GM23338 (cell line): Measurements from ENCODE around the gene CIT. TPM values are rescaled to one million over a fixed set of nuclear protein-coding genes. Genes with fewer than 3 reads are reported as not detected.

Experiments
- ATAC-seq: fragments of 200-7000 bp; cut with Tn5 transposase; 3 replicates; pipeline ENCODE4 v1.9.1; 2020
- DNase-seq: peaks from one replicate; pipeline ENCODE4 v3.0.0-alpha.2; 2015; ENCODE audit warnings: low spot score
- H2AFZ ChIP-seq: fragments of 200-600 bp; sonication (generic); 2 replicates; pipeline ENCODE4 v1.8.0; 2016; ENCODE audit warnings: antibody characterized with exemption, mild to moderate bottlenecking, moderate library complexity
- H3F3A ChIP-seq: fragments of 200-600 bp; sonication (generic); replicated peaks from 2 replicates; pipeline ENCODE4 v1.8.0; 2017; ENCODE audit warnings: antibody characterized with exemption, mixed run types, low read depth
- H3K27ac ChIP-seq: fragments of 200-600 bp; sonication (generic); 2 replicates; pipeline ENCODE4 v1.6.1; 2016; ENCODE audit warnings: low read depth
- H3K27me3 ChIP-seq: fragments of 200-600 bp; sonication (generic); 2 replicates; pipeline ENCODE4 v1.8.0; 2016; ENCODE audit warnings: mild to moderate bottlenecking, mixed run types, moderate library complexity; ENCODE audit not compliant: insufficient read depth
- H3K36me3 ChIP-seq: fragments of 200-600 bp; sonication (generic); 2 replicates; pipeline ENCODE4 v1.8.0; 2016; ENCODE audit warnings: mild to moderate bottlenecking; ENCODE audit not compliant: insufficient read depth
- H3K4me1 ChIP-seq: fragments of 200-600 bp; sonication (generic); 2 replicates; pipeline ENCODE4 v1.8.0; 2016; ENCODE audit warnings: mild to moderate bottlenecking, moderate library complexity; ENCODE audit not compliant: insufficient read depth
- H3K4me2 ChIP-seq: fragments of 200-600 bp; sonication (generic); 2 replicates; pipeline ENCODE4 v1.7.1; 2017; ENCODE audit warnings: mixed run types
- H3K4me3 ChIP-seq: fragments of 200-600 bp; sonication (generic); 2 replicates; pipeline ENCODE4 v1.6.1; 2016; ENCODE audit warnings: mixed run types
- H3K79me2 ChIP-seq: fragments of 200-600 bp; sonication (generic); replicated peaks from 2 replicates; pipeline ENCODE4 v1.8.0; 2017; ENCODE audit warnings: mild to moderate bottlenecking; ENCODE audit not compliant: insufficient read depth
- H3K9me2 ChIP-seq: fragments of 200-600 bp; sonication (generic); 2 replicates; pipeline ENCODE4 v1.8.0; 2017; ENCODE audit not compliant: insufficient read depth
- H4K20me1 ChIP-seq: fragments of 200-600 bp; sonication (generic); replicated peaks from 2 replicates; pipeline ENCODE4 v1.8.0; 2017; ENCODE audit warnings: mild to moderate bottlenecking; ENCODE audit not compliant: insufficient read depth
- H3K27ac Mint-ChIP-seq: 2 replicates; pipeline ENCODE4 v1.8.0; 2020; ENCODE audit warnings: inconsistent platforms, mild to moderate bottlenecking, moderate library complexity, mixed read lengths
- H3K27me3 Mint-ChIP-seq: 3 replicates; pipeline ENCODE4 v1.8.0; 2022; ENCODE audit warnings: low read depth, mild to moderate bottlenecking, moderate library complexity, mixed read lengths, inconsistent platforms; ENCODE audit not compliant: insufficient read depth, poor library complexity
- H3K36me3 Mint-ChIP-seq: 3 replicates; pipeline ENCODE4 v1.8.0; 2021; ENCODE audit warnings: low read depth, mild to moderate bottlenecking, inconsistent platforms, moderate library complexity, mixed read lengths
- H3K4me1 Mint-ChIP-seq: 3 replicates; pipeline ENCODE4 v1.8.0; 2020; ENCODE audit warnings: mild to moderate bottlenecking, inconsistent platforms, mixed read lengths
- H3K4me3 Mint-ChIP-seq: 3 replicates; pipeline ENCODE4 v1.8.0; 2021; ENCODE audit warnings: moderate library complexity, mild to moderate bottlenecking, inconsistent platforms, mixed read lengths
- H3K9me3 Mint-ChIP-seq: 3 replicates; pipeline ENCODE4 v1.8.0; 2020; ENCODE audit warnings: moderate library complexity, mild to moderate bottlenecking, inconsistent platforms, mixed read lengths
- CREB1 ChIP-seq: fragments of 250-450 bp; sonication (Bioruptor Pico); IDR thresholded peaks from 2 replicates; pipeline ENCODE4 v1.5.0; 2020; ENCODE audit warnings: low read depth, mild to moderate bottlenecking, moderate library complexity
- EZH2 ChIP-seq: fragments of 200-600 bp; sonication (generic); IDR thresholded peaks from one replicate; pipeline ENCODE4 v1.8.0; 2017; ENCODE audit warnings: antibody characterized with exemption, mild to moderate bottlenecking, low read depth; ENCODE audit not compliant: unreplicated experiment
- EZH2phosphoT487 ChIP-seq: fragments of 200-600 bp; sonication (generic); IDR thresholded peaks from one replicate; pipeline ENCODE4 v1.8.1; 2018; ENCODE audit warnings: antibody characterized with exemption; ENCODE audit not compliant: unreplicated experiment
- NANOG ChIP-seq: IDR thresholded peaks from 2 replicates; pipeline ENCODE4 v1.6.1; 2016; ENCODE audit warnings: antibody characterized with exemption, borderline replicate concordance
- STAT1 ChIP-seq: IDR thresholded peaks from one replicate; pipeline ENCODE4 v1.6.1; 2016; ENCODE audit warnings: antibody characterized with exemption; ENCODE audit not compliant: unreplicated experiment
- ZNF114 ChIP-seq: fragments of 250-450 bp; sonication (Bioruptor Pico); IDR thresholded peaks from 2 replicates; pipeline ENCODE4 v1.5.0; 2020; ENCODE audit warnings: mild to moderate bottlenecking, moderate library complexity
- ZNF331 ChIP-seq: fragments of 250-450 bp; sonication (Bioruptor Pico); IDR thresholded peaks from 2 replicates; pipeline ENCODE4 v1.5.0; 2020; ENCODE audit warnings: low read depth, mild to moderate bottlenecking, moderate library complexity
- polyA plus RNA-seq: library from polyadenylated mRNA; unstranded; fragments of >200 nt; fragmentation: Nextera tagmentation; extraction: Ambion mirVana; gene quantifications from 2 replicates; pipeline ENCODE4 v1.2.1, GENCODE V29; 2016
- total RNA-seq: library from RNA; depleted of rRNA; stranded (reverse); fragments of >200 nt; shearing (Covaris generic); gene quantifications from 2 replicates; pipeline ENCODE4 v1.2.3, GENCODE V29; 2014
- TF ChIP-seq, protein P1 (sequence below): fragments of 250-450 bp; sonication (Bioruptor Pico); IDR thresholded peaks from 2 replicates; pipeline ENCODE4 v1.5.0; 2020; ENCODE audit warnings: mild to moderate bottlenecking, moderate library complexity
- TF ChIP-seq, protein P2 (sequence below): IDR thresholded peaks from one replicate; pipeline ENCODE4 v1.6.1; 2018; ENCODE audit warnings: antibody characterized with exemption; ENCODE audit not compliant: unreplicated experiment

The CIT gene
- total and polyA plus RNA-seq, 2 experiments from 2014 or later: 9.7 to 47.8 TPM

DNA sequence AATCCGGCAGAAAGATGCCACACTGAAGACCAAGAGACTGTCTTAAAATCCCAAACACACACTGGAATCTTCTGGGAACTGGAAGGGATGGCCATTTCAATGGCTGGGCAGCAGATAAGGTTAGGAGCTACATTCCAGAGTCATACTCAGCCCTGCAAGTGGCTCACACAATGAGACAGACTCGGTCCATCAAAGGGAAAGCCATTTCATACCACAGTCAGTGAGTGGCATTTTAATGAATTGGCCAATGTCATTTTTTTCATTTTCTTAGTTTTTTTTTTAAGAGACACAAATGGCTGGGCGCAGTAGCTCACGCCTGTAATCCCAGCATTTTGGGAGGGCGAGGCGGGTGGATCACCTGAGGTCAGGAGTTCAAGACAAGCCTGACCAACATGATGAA is 17.9 kb downstream of the CIT start:
- no peak for DNase-seq
- H3K79me2 ChIP-seq: peaks cover 7% of the 10 kb centered on the region

More for the DNA sequence above, 17.9 kb downstream of the CIT start:
- Histone ChIP-seq H3K27ac (no peak overlapping the region), H3F3A (no peaks in the 10 kb centered on the region), H3K4me3 (no peak overlapping the region), H3K4me2 (no peak overlapping the region), H3K4me1 (no peaks in the 10 kb centered on the region), H3K9me2 (no peaks in the 10 kb centered on the region), H3K27me3 (no peaks in the 10 kb centered on the region), H2AFZ (no peak overlapping the region), H3K36me3 (peaks cover 13% of the 10 kb centered on the region), H4K20me1 (peaks cover 13% of the 10 kb centered on the region; the same call in 1 of the 2 replicates)
- Mint-ChIP-seq H3K4me1 (no peaks in the 10 kb centered on the region), H3K4me3 (no peak overlapping the region), H3K9me3 (no peaks in the 10 kb centered on the region), H3K27ac (no peak overlapping the region), H3K27me3 (peaks cover 5% of the 10 kb centered on the region), H3K36me3 (peaks cover 57% of the 10 kb centered on the region)
- no peak for TF ChIP-seq ZNF114 (CRISPR knock-in tag)
- TF ChIP-seq, protein P1, sequence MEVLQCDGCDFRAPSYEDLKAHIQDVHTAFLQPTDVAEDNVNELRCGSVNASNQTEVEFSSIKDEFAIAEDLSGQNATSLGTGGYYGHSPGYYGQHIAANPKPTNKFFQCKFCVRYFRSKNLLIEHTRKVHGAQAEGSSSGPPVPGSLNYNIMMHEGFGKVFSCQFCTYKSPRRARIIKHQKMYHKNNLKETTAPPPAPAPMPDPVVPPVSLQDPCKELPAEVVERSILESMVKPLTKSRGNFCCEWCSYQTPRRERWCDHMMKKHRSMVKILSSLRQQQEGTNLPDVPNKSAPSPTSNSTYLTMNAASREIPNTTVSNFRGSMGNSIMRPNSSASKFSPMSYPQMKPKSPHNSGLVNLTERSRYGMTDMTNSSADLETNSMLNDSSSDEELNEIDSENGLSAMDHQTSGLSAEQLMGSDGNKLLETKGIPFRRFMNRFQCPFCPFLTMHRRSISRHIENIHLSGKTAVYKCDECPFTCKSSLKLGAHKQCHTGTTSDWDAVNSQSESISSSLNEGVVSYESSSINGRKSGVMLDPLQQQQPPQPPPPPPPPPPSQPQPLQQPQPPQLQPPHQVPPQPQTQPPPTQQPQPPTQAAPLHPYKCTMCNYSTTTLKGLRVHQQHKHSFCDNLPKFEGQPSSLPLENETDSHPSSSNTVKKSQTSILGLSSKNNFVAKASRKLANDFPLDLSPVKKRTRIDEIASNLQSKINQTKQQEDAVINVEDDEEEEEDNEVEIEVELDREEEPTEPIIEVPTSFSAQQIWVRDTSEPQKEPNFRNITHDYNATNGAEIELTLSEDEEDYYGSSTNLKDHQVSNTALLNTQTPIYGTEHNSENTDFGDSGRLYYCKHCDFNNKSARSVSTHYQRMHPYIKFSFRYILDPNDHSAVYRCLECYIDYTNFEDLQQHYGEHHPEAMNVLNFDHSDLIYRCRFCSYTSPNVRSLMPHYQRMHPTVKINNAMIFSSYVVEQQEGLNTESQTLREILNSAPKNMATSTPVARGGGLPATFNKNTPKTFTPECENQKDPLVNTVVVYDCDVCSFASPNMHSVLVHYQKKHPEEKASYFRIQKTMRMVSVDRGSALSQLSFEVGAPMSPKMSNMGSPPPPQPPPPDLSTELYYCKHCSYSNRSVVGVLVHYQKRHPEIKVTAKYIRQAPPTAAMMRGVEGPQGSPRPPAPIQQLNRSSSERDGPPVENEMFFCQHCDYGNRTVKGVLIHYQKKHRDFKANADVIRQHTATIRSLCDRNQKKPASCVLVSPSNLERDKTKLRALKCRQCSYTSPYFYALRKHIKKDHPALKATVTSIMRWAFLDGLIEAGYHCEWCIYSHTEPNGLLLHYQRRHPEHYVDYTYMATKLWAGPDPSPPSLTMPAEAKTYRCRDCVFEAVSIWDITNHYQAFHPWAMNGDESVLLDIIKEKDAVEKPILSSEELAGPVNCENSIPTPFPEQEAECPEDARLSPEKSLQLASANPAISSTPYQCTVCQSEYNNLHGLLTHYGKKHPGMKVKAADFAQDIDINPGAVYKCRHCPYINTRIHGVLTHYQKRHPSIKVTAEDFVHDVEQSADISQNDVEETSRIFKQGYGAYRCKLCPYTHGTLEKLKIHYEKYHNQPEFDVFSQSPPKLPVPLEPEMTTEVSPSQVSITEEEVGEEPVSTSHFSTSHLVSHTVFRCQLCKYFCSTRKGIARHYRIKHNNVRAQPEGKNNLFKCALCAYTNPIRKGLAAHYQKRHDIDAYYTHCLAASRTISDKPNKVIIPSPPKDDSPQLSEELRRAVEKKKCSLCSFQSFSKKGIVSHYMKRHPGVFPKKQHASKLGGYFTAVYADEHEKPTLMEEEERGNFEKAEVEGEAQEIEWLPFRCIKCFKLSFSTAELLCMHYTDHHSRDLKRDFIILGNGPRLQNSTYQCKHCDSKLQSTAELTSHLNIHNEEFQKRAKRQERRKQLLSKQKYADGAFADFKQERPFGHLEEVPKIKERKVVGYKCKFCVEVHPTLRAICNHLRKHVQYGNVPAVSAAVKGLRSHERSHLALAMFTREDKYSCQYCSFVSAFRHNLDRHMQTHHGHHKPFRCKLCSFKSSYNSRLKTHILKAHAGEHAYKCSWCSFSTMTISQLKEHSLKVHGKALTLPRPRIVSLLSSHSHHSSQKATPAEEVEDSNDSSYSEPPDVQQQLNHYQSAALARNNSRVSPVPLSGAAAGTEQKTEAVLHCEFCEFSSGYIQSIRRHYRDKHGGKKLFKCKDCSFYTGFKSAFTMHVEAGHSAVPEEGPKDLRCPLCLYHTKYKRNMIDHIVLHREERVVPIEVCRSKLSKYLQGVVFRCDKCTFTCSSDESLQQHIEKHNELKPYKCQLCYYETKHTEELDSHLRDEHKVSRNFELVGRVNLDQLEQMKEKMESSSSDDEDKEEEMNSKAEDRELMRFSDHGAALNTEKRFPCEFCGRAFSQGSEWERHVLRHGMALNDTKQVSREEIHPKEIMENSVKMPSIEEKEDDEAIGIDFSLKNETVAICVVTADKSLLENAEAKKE: no peak
- TF ChIP-seq EZH2: no peak
- TF ChIP-seq NANOG: no peak
- TF ChIP-seq, protein P2, sequence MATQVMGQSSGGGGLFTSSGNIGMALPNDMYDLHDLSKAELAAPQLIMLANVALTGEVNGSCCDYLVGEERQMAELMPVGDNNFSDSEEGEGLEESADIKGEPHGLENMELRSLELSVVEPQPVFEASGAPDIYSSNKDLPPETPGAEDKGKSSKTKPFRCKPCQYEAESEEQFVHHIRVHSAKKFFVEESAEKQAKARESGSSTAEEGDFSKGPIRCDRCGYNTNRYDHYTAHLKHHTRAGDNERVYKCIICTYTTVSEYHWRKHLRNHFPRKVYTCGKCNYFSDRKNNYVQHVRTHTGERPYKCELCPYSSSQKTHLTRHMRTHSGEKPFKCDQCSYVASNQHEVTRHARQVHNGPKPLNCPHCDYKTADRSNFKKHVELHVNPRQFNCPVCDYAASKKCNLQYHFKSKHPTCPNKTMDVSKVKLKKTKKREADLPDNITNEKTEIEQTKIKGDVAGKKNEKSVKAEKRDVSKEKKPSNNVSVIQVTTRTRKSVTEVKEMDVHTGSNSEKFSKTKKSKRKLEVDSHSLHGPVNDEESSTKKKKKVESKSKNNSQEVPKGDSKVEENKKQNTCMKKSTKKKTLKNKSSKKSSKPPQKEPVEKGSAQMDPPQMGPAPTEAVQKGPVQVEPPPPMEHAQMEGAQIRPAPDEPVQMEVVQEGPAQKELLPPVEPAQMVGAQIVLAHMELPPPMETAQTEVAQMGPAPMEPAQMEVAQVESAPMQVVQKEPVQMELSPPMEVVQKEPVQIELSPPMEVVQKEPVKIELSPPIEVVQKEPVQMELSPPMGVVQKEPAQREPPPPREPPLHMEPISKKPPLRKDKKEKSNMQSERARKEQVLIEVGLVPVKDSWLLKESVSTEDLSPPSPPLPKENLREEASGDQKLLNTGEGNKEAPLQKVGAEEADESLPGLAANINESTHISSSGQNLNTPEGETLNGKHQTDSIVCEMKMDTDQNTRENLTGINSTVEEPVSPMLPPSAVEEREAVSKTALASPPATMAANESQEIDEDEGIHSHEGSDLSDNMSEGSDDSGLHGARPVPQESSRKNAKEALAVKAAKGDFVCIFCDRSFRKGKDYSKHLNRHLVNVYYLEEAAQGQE: no peak
- TF ChIP-seq STAT1: no peak
- TF ChIP-seq EZH2phosphoT487: no peak
- TF ChIP-seq ZNF331 (CRISPR knock-in tag): no peak
- TF ChIP-seq CREB1 (CRISPR knock-in tag): no peak
- ATAC-seq: no peak
